HepG2 (cell line): Measurements from ENCODE around the gene ART1. TPM values are rescaled to one million over a fixed set of nuclear protein-coding genes. Genes with fewer than 3 reads are reported as not detected.

Source experiments
- ATAC-seq: fragments of 200-7000 bp; cut with Tn5 transposase; 3 replicates; pipeline ENCODE4 v1.9.1; 2020; ENCODE audit warnings: mild to moderate bottlenecking, moderate library complexity
- BruUV-seq: library from RNA; stranded (reverse); fragments of 400-500 nt; replicated peaks from 2 replicates; lab custom pipeline; 2021; lab: Mats Ljungman, UMichigan
- CTCF ChIA-PET: fragments of 300-600 bp; formaldehyde crosslinking; extraction: SDS; loops from one replicate; lab custom pipeline; 2021; ENCODE audit warnings: low total read pairs, inconsistent platforms, low intra/inter-chr PET ratio; lab: Yijun Ruan, JAX
- POLR2A ChIA-PET: fragments of 350-600 bp; sonication (Branson Sonifier 250); formaldehyde crosslinking; loops from one replicate; lab custom pipeline; 2020; ENCODE audit warnings: antibody characterized with exemption, inconsistent platforms; lab: Yijun Ruan, JAX
- DNase-seq: peaks from one replicate; pipeline ENCODE4 v3.0.0-alpha.2; 2015; ENCODE audit warnings: low spot score
- FAIRE-seq: peaks from 3 replicates; lab custom pipeline; 2011; peaks lifted over from hg19 to GRCh38; lab: Jason Lieb, UNC
- H2AFZ ChIP-seq: one replicate; pipeline ENCODE4 v1.6.1; 2011; ENCODE audit warnings: low read length, inconsistent platforms
- H3K27ac ChIP-seq: fragments of 300-600 bp; 3 replicates; pipeline ENCODE4 v1.8.0; 2011; ENCODE audit warnings: mixed run types, mild to moderate bottlenecking, mixed read lengths, low read length, inconsistent platforms; ENCODE audit not compliant: insufficient read depth; ENCODE audit errors: extremely low read length
- H3K27me3 ChIP-seq, 2 experiments: fragments of 200-600 bp in 1 of 2; 2 replicates in 1 of 2; 3 replicates in 1 of 2; pipeline versions ENCODE4 v1.6.0 to v1.8.0; 2011; ENCODE audit warnings: low read length in 2 of 2, mild to moderate bottlenecking in 2 of 2, moderate library complexity in 2 of 2, inconsistent platforms in 1 of 2; ENCODE audit not compliant: insufficient read depth in 2 of 2, control insufficient read depth in 1 of 2
- H3K36me3 ChIP-seq, 2 experiments: fragments of 200-600 bp in 1 of 2; replicated peaks in 1 of 2; 2 replicates in 1 of 2; 3 replicates in 1 of 2; pipeline versions ENCODE4 v1.5.1 to v1.8.0; 2011; ENCODE audit warnings: low read length in 2 of 2, inconsistent platforms in 1 of 2; ENCODE audit not compliant: insufficient read depth in 2 of 2, control insufficient read depth in 1 of 2
- H3K4me1 ChIP-seq: 2 replicates; pipeline ENCODE4 v1.5.1; 2012; ENCODE audit warnings: low read length, inconsistent platforms; ENCODE audit not compliant: insufficient read depth
- H3K4me2 ChIP-seq: 2 replicates; pipeline ENCODE4 v1.6.0; 2011; ENCODE audit warnings: low read depth, low read length, inconsistent platforms
- H3K4me3 ChIP-seq, 3 experiments: fragments of 200-600 bp in 1 of 3; sonication (generic), shearing (Covaris generic) in 1 of 3; replicated peaks in 1 of 3; 2 replicates each; pipeline ENCODE4 v1.5.1; 2011 to 2016; ENCODE audit warnings: low read length in 3 of 3, inconsistent platforms in 2 of 3, low read depth in 2 of 3, mild to moderate bottlenecking in 2 of 3, control low read depth in 1 of 3, mixed read lengths in 1 of 3; ENCODE audit not compliant: insufficient read depth in 1 of 3
- H3K79me2 ChIP-seq: one replicate; pipeline ENCODE4 v1.6.1; 2011; ENCODE audit warnings: low read length, inconsistent platforms; ENCODE audit not compliant: insufficient read depth
- H3K9ac ChIP-seq: 2 replicates; pipeline ENCODE4 v1.6.0; 2011; ENCODE audit warnings: mild to moderate bottlenecking, low read depth, low read length, inconsistent platforms; ENCODE audit not compliant: insufficient read depth
- H3K9me3 ChIP-seq: 2 replicates; pipeline ENCODE4 v1.5.1; 2012; ENCODE audit warnings: mild to moderate bottlenecking, low read length
- H4K20me1 ChIP-seq: 2 replicates; pipeline ENCODE4 v1.6.0; 2011; ENCODE audit warnings: inconsistent platforms, mild to moderate bottlenecking, low read length, moderate library complexity; ENCODE audit not compliant: insufficient read depth
- E2F2 ChIP-seq: sonication (generic); formaldehyde crosslinking; IDR thresholded peaks from 2 replicates; pipeline ENCODE4 v1.4.0; 2020; ENCODE audit warnings: missing genetic modification reagents, borderline replicate concordance
- FOXK2 ChIP-seq: fragments of 450-650 bp; IDR thresholded peaks from 2 replicates; pipeline ENCODE4 v1.6.1; 2016
- IRF2 ChIP-seq: IDR thresholded peaks from 2 replicates; pipeline ENCODE4 v1.6.1; 2018; ENCODE audit warnings: missing genetic modification reagents, missing compliant biosample characterization
- MAX ChIP-seq: IDR thresholded peaks from 2 replicates; pipeline ENCODE4 v1.6.1; 2012; ENCODE audit warnings: inconsistent platforms
- NONO ChIP-seq, 2 experiments: fragments of 450-650 bp in 1 of 2; sonication (generic) in 1 of 2; formaldehyde crosslinking in 1 of 2; IDR thresholded peaks in 1 of 2; conservative IDR thresholded peaks in 1 of 2; 2 replicates each; pipeline versions ENCODE4 v1.6.1 to v1.8.0; 2017 to 2022; ENCODE audit warnings: mild to moderate bottlenecking in 1 of 2, missing genetic modification reagents in 1 of 2, moderate library complexity in 1 of 2
- POLR2G ChIP-seq: fragments of 200-400 bp; formaldehyde crosslinking; IDR thresholded peaks from 2 replicates; pipeline ENCODE4 v1.6.1; 2018; ENCODE audit warnings: mild to moderate bottlenecking, low read depth, low read length, moderate library complexity
- RFX1 ChIP-seq: fragments of 450-650 bp; IDR thresholded peaks from 2 replicates; pipeline ENCODE4 v1.6.1; 2017
- SP140L ChIP-seq: sonication (generic); formaldehyde crosslinking; IDR thresholded peaks from 2 replicates; pipeline ENCODE4 v1.4.0; 2020; ENCODE audit warnings: missing genetic modification reagents, borderline replicate concordance
- TMF1 ChIP-seq: sonication (generic); formaldehyde crosslinking; IDR thresholded peaks from 2 replicates; pipeline ENCODE4 v1.8.1; 2022; ENCODE audit warnings: low read depth, missing genetic modification reagents
- ZBTB44 ChIP-seq: sonication (generic); formaldehyde crosslinking; IDR thresholded peaks from 2 replicates; pipeline ENCODE4 v1.4.0; 2020; ENCODE audit warnings: missing genetic modification reagents
- WGBS: methylation state at CpG from one replicate; pipeline ENCODE4 v1.1.6; 2017; ENCODE audit warnings: low lambda C conversion rate; 5-methylcytosine and 5-hydroxymethylcytosine counted together
- in situ Hi-C: cut with HindIII; loops from 2 replicates; pipeline ENCODE4 v1.10.0; 2017; ENCODE audit warnings: low pct_unique_long_range_greater_than_20kb; ENCODE audit not compliant: extremely low pct_ligation_motif_present
- intact Hi-C: fragments of 100-400 bp; cut with micrococcal nuclease; formaldehyde crosslinking; loops from one replicate; pipeline ENCODE4 v1.10.0; 2022; ENCODE audit not compliant: unreplicated experiment
- polyA plus RNA-seq, 8 experiments: library from polyadenylated mRNA; depleted of rRNA in 3 of 8; stranded (reverse) in 7 of 8; unstranded in 1 of 8; fragments of >200 nt; fragmentation: Illumina TruSeq in 4 of 8; extraction: Trizol in 4 of 8; gene quantifications; 2 replicates each; pipeline versions ENCODE4 v1.2.1 to v1.2.3, GENCODE V29; 2011 to 2016; ENCODE audit warnings: low read depth in 4 of 8, missing spikeins in 1 of 8, mixed read lengths in 1 of 8; ENCODE audit not compliant: insufficient read depth in 1 of 8
- total RNA-seq, 5 experiments: library from RNA; depleted of rRNA; stranded (reverse); fragments of >200 nt; fragmentation: Illumina TruSeq; extraction: Trizol; gene quantifications; 2 replicates each; pipeline ENCODE4 v1.2.3, GENCODE V29; 2016; ENCODE audit warnings: low read depth in 1 of 5
- TF ChIP-seq, protein P1 (sequence below): sonication (generic); formaldehyde crosslinking; IDR thresholded peaks from 2 replicates; pipeline ENCODE4 v1.4.0; 2020; ENCODE audit warnings: missing genetic modification reagents
- TF ChIP-seq, protein P2 (sequence below): sonication (generic); formaldehyde crosslinking; IDR thresholded peaks from 2 replicates; pipeline ENCODE4 v1.5.1; 2020; ENCODE audit warnings: mild to moderate bottlenecking, missing genetic modification reagents, borderline replicate concordance

The ART1 gene
- total and polyA plus RNA-seq, 2 of the 13 experiments (the other 11 are each of a cell fraction or from before 2014, with no cell fraction given): not detected

DNA sequence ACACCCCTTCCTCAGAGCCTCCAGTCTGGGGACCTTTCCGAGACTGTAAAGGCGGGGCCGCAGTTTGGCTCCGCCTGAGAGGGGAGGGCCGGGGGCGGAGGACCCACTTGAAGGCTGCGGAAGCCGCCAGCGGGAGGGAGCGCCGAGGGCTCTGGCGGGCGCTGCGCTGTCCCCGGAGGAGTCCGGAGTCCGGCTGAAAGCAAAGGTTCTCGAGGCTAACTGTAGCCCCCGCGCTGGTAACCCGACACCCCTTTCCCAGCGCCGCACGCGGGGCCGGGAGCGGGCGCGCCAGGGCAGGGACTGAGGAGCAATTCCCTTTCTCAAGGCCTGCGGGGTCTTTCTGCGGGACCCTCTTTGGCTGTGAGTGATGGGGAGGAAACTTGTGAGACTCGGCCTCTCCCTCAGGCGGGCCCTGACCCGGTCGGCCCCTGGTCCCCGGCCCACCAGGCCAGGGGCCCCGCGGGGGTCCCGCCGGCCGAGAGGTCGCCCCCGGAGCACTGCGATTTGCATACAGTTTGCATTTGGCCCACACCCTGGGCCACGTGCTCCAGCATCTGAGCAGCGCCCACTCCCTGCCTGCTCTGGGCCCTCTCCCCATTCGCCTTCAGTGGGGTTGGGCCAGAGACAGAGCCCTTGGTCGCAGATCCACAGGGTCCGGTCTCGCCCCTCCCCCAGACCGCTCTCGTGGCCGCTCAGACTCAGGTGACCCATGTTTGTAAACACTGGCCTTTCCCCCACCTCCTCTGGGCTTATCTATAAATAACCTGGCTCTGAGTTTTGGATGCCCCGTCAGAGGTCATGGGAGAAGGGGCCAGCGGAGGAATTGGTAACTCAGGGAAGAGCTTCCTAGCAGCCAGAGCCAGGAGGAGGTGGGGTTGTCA is 2.6 kb upstream of the ART1 start:
- no peak for FAIRE-seq
- H2AFZ ChIP-seq: no peak overlapping the region
- no peaks in the 10 kb centered on the region; the same call in 1 of the 2 replicates for H4K20me1 ChIP-seq
- TSS peak; percentile 88 for BruUV-seq
- H3K4me1 ChIP-seq: peaks cover 13% of the 10 kb centered on the region
- ChIA-PET CTCF (no interaction called here), POLR2A (no interaction called here)
- H3K79me2 ChIP-seq: no peaks in the 10 kb centered on the region
- intact Hi-C loops: no loop called here
- peak; percentile 81 for DNase-seq
- peak; percentile 95 for ATAC-seq
- in situ Hi-C loops: no loop called here
- H3K4me3 ChIP-seq: peak overlapping the region; percentile 42 to 76 (median 46)
- H3K9ac ChIP-seq: peak overlapping the region; percentile 74
- H3K27me3 ChIP-seq: peaks cover 0 to 24% of the 10 kb centered on the region in 2 experiments; a peak in 4 of 5 replicates
- no peaks in the 10 kb centered on the region for H3K9me3 ChIP-seq
- peak overlapping the region; percentile 97 for H3K4me2 ChIP-seq
- WGBS: 0% methylated on average over 7 of the region's 55 CpGs
- no peaks in the 10 kb centered on the region for H3K36me3 ChIP-seq
- H3K27ac ChIP-seq: peak overlapping the region; percentile 73
- no peak for TF ChIP-seq ZBTB44 (CRISPR knock-in tag)
- TF ChIP-seq TMF1 (CRISPR knock-in tag): peak; percentile 52; the same call in 1 of the 2 replicates
- TF ChIP-seq POLR2G: peak; percentile 70
- TF ChIP-seq IRF2 (CRISPR knock-in tag): no peak
- TF ChIP-seq E2F2 (CRISPR knock-in tag): no peak
- no peak for TF ChIP-seq SP140L
- TF ChIP-seq NONO (IDR thresholded peaks at IDR 0.05): no peak
- 0 out of 2 replicates have a peak, but pooled peaks have one; percentile 38 for TF ChIP-seq NONO (CRISPR knock-in tag; conservative IDR thresholded peaks at IDR 0.05)
- TF ChIP-seq MAX: peak; percentile 73
- no peak for TF ChIP-seq FOXK2
- TF ChIP-seq RFX1: no peak
- TF ChIP-seq, protein P1, sequence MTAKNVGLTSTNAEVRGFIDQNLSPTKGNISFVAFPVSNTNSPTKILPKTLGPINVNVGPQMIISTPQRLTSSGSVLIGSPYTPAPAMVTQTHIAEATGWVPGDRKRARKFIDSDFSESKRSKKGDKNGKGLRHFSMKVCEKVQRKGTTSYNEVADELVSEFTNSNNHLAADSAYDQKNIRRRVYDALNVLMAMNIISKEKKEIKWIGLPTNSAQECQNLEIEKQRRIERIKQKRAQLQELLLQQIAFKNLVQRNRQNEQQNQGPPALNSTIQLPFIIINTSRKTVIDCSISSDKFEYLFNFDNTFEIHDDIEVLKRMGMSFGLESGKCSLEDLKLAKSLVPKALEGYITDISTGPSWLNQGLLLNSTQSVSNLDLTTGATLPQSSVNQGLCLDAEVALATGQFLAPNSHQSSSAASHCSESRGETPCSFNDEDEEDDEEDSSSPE (CRISPR knock-in tag): peak; percentile 56; the same call in 1 of the 2 replicates
- TF ChIP-seq, protein P2, sequence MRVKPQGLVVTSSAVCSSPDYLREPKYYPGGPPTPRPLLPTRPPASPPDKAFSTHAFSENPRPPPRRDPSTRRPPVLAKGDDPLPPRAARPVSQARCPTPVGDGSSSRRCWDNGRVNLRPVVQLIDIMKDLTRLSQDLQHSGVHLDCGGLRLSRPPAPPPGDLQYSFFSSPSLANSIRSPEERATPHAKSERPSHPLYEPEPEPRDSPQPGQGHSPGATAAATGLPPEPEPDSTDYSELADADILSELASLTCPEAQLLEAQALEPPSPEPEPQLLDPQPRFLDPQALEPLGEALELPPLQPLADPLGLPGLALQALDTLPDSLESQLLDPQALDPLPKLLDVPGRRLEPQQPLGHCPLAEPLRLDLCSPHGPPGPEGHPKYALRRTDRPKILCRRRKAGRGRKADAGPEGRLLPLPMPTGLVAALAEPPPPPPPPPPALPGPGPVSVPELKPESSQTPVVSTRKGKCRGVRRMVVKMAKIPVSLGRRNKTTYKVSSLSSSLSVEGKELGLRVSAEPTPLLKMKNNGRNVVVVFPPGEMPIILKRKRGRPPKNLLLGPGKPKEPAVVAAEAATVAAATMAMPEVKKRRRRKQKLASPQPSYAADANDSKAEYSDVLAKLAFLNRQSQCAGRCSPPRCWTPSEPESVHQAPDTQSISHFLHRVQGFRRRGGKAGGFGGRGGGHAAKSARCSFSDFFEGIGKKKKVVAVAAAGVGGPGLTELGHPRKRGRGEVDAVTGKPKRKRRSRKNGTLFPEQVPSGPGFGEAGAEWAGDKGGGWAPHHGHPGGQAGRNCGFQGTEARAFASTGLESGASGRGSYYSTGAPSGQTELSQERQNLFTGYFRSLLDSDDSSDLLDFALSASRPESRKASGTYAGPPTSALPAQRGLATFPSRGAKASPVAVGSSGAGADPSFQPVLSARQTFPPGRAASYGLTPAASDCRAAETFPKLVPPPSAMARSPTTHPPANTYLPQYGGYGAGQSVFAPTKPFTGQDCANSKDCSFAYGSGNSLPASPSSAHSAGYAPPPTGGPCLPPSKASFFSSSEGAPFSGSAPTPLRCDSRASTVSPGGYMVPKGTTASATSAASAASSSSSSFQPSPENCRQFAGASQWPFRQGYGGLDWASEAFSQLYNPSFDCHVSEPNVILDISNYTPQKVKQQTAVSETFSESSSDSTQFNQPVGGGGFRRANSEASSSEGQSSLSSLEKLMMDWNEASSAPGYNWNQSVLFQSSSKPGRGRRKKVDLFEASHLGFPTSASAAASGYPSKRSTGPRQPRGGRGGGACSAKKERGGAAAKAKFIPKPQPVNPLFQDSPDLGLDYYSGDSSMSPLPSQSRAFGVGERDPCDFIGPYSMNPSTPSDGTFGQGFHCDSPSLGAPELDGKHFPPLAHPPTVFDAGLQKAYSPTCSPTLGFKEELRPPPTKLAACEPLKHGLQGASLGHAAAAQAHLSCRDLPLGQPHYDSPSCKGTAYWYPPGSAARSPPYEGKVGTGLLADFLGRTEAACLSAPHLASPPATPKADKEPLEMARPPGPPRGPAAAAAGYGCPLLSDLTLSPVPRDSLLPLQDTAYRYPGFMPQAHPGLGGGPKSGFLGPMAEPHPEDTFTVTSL (CRISPR knock-in tag): peak; percentile 40; the same call in 1 of the 2 replicates
